ENCODE data around the gene WDR83.
A peak's percentile ranks its signal among the peaks of the same experiment; 100 is the strongest.

WDR83 gene

GRCh38 chr19:12720296-12720695, 53.7 kb downstream of the WDR83 start:
- no peak for DNase-seq

- no peak for DNase-seq
Measured at GRCh38 chr19:12720851-12721655, 54.4 kb downstream of the WDR83 start.

- DNase-seq = peak; percentile 64
Measured at GRCh38 chr19:12721656-12722565, 55.3 kb downstream of the WDR83 start.

- peak; percentile 97 for DNase-seq
Measured at GRCh38 chr19:12722566-12723380, 56.2 kb downstream of the WDR83 start.

GRCh38 chr19:12723381-12723640, 56.7 kb downstream of the WDR83 start:
- no peak for DNase-seq

GRCh38 chr19:12723641-12724426, 57.2 kb downstream of the WDR83 start, which contains the start of gene TNPO2:
TNPO2 (minus strand) TSS chr19:12723932; CDS start chr19:12720977, 2,955 bp downstream.
- peak; percentile 55 for DNase-seq

Data from CD4-positive, alpha-beta T cell treated with Interleukin-15 for 1 hour (primary cell).